ENCODE data around the gene SMIM31.

SMIM31 gene

DNA sequence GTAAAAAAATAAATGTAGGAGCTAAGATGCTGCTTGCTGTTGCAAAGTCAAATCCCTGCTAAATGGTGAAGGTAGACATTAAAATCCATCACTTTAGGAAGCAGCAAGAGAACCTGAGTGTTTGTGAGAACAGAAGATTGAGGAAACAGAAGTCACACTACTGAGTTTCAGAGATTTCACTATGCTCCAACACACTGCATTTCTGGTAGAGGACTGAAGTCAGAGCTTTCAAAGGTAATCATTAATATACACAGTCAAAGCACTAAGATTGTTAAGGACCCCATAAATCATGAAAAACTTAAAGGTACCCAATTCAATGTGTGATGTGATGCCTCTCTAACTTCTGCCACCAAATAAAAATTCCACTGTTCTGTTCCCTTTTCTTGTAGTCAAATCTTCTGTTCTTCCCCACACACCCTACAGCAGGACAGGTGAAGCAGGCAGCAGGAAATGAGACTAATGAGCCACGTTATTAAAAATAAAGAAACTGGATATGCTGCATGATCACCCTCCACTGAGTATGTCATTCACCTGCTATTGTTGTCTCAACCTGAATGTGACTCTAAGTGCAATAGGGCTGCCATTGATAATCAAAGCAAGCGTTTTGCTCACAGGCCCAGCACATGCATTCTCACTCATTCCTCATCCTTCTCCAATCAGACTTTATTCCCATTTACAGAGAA, 94.2 kb downstream of the SMIM31 start:
- Histone ChIP-seq H3K79me2 (ENCODE audit: control insufficient read depth, low read length) (no peaks in the 10 kb centered on the region), H3F3A (ENCODE audit: control insufficient read depth, insufficient read depth) (no peaks in the 10 kb centered on the region), H4K20me1 (ENCODE audit: control insufficient read depth, insufficient read depth, low read depth, low read length) (no peaks in the 10 kb centered on the region), H3K4me3 (ENCODE audit: low read length) (no peak overlapping the region), H3K9me2 (replicated peaks; ENCODE audit: control insufficient read depth, low read length) (no peaks in the 10 kb centered on the region), H3K36me3 (ENCODE audit: control insufficient read depth, low read length) (no peaks in the 10 kb centered on the region), H3K4me2 (ENCODE audit: low read length) (no peak overlapping the region), H3K27ac (ENCODE audit: low read depth, low read length) (no peak overlapping the region), H3K9me3 (ENCODE audit: control insufficient read depth, insufficient read depth, low read length) (no peaks in the 10 kb centered on the region), H3K27me3 (ENCODE audit: control insufficient read depth, low read length) (no peaks in the 10 kb centered on the region), H3K4me1 (ENCODE audit: control insufficient read depth, low read length) (no peaks in the 10 kb centered on the region)
- TF ChIP-seq, protein P1, sequence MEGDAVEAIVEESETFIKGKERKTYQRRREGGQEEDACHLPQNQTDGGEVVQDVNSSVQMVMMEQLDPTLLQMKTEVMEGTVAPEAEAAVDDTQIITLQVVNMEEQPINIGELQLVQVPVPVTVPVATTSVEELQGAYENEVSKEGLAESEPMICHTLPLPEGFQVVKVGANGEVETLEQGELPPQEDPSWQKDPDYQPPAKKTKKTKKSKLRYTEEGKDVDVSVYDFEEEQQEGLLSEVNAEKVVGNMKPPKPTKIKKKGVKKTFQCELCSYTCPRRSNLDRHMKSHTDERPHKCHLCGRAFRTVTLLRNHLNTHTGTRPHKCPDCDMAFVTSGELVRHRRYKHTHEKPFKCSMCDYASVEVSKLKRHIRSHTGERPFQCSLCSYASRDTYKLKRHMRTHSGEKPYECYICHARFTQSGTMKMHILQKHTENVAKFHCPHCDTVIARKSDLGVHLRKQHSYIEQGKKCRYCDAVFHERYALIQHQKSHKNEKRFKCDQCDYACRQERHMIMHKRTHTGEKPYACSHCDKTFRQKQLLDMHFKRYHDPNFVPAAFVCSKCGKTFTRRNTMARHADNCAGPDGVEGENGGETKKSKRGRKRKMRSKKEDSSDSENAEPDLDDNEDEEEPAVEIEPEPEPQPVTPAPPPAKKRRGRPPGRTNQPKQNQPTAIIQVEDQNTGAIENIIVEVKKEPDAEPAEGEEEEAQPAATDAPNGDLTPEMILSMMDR (IDR thresholded peaks at IDR 0.05; ENCODE audit: low read depth, low read length, poor library complexity, severe bottlenecking): no peak
- no peak for TF ChIP-seq EZH2phosphoT487 (IDR thresholded peaks at IDR 0.05; ENCODE audit: borderline replicate concordance, low read length)
